Epithelial cell of prostate (primary cell): ENCODE results near the gene STAM2.
"Not testable (repeated sequence)": the region's sequence is repeated elsewhere in the genome, so short reads cannot be mapped to it uniquely, and the experiment has no call there.

Experiments
- DNase-seq: peaks from one replicate; pipeline ENCODE4 v3.0.0-alpha.2; 2011; ENCODE audit warnings: low read depth, low spot score
- H3K27ac ChIP-seq: fragments of 450-650 bp; 2 replicates; pipeline ENCODE4 v1.5.1; 2017; ENCODE audit warnings: mild to moderate bottlenecking

The STAM2 gene

GRCh38 chr2:152115952-152116351 lies 59.6 kb downstream of the STAM2 start:
- DNase-seq, result no peak
- no peak overlapping the region for H3K27ac ChIP-seq

DNA sequence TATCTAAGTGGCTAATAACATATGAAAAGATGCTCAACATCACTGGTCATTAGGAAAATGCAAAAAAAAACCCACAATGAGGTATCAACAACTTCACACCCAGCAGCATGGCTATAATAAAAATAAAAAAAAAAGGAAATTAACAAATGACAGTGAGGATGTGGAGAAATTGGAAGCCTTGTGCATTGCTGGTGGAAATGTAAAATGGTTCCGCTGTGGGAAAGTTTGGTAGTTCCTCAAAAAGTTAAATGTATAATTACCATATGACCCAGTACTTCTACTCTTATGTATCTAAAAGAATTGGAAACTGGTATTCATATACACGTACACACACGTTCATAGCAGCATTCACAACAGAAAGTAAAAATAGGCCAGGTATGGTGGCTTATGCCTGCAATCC lies 61.2 kb downstream of the STAM2 start:
- no peak overlapping the region for H3K27ac ChIP-seq
- no peak for DNase-seq

DNA sequence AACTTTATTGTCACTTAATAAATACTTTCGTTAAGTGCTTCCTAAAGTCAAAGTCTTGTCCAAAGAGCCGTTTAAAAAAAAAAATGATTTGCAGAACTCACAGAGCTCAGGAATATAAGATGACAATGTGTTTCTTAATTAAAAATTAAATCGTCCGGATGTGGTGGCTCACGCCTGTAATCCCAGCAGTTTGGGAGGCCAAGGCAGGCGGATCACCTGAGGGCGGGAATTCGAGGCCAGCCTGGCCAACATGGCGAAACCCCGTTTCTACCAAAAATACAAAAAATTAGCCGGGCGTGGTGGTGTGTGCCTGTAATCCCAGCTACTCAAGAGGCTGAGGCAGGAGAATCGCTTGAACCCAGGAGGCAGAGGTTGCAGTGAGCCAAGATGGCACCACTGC lies 68.4 kb downstream of the STAM2 start:
- DNase-seq, H3K27ac ChIP-seq: not testable (repeated sequence)

GRCh38 chr2:152106464-152106863 lies 69.1 kb downstream of the STAM2 start:
- no peak for DNase-seq
- H3K27ac ChIP-seq, result no peak overlapping the region

- DNase-seq, result no peak
- no peak overlapping the region for H3K27ac ChIP-seq
These were observed 72.3 kb downstream of the STAM2 start for GRCh38 chr2:152103271-152103670.

GRCh38 chr2:152100961-152101360 lies 74.6 kb downstream of the STAM2 start:
- no peak overlapping the region for H3K27ac ChIP-seq
- no peak for DNase-seq

DNA sequence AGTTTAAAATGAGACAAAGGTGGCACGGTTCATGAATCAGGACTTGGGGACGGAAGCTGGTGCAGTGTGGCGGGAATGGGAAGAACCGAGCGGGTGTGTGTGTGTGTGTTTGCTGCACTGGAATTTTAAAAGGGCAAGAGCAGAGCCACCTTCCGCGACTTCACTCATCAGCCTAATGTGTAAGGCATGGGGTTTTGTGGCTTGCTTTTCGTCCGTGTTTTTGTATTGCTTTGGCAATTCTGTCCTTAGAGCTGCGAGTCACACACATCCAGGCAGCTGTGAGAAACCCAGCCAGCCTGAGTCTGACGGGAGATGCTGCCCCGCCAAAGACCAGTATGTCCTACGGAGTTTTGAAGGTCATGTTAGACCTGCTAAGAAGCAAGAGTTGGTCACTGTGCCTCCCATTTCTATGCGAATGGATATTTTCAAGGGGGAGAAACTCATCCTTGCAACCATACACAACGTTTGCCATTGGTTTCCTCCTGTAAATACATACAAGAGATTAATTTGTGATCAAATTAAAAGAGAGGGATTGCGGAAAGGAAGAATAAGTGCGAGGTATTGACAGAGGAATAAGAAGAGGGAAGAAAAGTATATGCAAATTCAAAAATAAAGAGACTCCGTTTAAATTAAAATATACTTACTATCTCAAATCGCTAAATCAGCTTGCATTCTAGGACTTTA lies 76.1 kb downstream of the STAM2 start:
- no peak overlapping the region for H3K27ac ChIP-seq
- DNase-seq, result no peak

DNA sequence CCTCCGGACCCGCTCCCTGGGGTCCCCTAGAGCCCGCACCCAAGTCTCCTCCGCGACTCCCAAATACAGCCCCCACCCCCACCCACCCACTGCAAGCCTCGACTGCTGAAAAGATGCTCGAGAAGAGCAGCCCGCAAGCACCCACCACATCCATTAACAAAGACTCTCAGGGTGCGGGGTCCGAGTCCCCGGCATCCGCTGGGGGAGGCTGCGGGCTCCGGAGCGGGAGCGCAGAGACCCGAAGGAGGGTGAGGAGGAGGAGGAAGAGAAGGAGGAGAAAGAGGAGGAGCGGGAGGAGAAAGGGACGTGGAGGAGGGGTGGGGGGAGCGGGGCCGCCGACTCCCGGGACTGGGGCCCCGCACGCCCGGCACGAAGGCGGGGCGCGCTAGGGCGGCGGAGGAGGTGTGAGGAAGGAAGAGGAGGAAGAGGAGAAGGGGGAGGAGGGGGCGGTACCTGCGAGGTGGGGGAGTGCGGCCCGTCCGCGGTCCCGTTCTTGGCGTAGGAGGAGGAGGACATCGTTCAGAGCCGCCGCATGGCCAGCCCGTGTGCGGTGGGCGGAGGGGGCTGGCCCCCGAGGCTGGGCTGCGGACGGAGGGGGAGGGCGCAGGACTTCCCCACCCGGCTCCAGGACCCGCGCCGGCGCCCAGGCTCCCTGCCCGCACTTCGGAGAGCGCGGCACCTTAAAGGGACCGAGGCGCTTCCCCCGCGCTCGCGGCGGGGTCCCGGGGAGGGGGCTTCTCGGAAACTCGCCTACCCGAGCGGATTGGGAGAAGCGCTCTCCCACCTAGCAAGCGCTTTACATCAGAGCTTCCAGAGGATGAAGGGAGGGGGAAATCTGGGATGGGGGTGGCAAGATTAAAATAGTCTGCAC lies 76.8 kb downstream of the STAM2 start, which contains the start of gene CACNB4:
TSS of gene CACNB4 (minus strand) at position 549 of the 871 bp plus-strand sequence.
- no peak for DNase-seq
- H3K27ac ChIP-seq, result no peak within 1 kb of the TSS

DNA sequence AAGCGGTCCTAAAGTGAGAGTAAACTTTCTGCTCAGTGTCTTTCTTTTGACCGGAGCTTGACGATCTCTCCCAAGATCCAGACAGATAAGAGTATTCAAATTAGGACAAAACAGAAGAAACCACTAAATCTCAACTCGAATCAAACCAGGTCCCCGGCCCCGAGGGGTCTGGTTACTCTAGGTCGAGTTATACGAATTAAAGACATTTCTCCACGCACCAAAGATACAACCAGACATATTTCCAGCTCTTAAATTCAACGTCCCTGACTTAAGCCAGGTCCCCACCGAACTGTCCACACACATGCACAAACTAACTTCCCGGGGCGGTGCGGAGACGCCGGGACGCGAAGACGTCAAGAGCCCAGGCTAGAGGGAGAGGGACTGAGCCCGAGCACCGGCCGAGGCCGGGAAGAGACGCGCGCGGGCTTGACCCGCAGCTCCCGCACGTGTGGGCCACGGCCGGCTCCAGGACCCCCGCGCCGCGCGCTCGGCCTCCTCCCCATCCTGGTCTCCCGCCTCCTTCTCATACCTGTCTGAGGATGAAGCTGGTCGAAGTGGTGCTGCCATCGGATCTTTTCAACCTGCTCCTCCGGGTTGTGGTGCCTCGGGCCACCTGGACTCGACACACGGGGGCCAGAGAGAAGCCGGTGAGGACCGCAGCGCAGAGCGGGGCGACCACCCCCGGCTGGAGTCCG lies 77.6 kb downstream of the STAM2 start:
- no peak for DNase-seq
- H3K27ac ChIP-seq, result peak overlapping the region; percentile 17

GRCh38 chr2:152097290-152097800 lies 78.2 kb downstream of the STAM2 start:
- peak overlapping the region; percentile 17 for H3K27ac ChIP-seq
- no peak for DNase-seq

DNA sequence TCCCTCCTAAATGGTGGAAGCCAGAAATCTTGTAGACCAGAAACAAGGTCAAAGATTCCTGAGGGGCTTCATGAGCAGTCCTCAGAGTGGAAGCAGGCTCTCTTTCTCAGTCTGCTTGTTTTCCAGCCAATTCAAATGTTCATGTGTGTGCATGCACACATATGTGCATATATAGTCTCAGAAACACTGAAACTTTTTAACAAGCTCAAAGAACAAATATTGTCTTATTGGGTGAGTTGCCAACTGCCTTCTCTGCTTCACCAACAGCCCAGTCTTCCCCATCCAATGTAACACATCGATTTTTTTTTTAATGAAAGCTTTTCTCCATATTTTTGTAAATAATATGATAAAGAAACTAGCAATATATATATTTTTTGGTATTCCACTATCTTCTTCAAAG lies 80.4 kb downstream of the STAM2 start:
- DNase-seq, result no peak
- H3K27ac ChIP-seq, result no peak overlapping the region

DNA sequence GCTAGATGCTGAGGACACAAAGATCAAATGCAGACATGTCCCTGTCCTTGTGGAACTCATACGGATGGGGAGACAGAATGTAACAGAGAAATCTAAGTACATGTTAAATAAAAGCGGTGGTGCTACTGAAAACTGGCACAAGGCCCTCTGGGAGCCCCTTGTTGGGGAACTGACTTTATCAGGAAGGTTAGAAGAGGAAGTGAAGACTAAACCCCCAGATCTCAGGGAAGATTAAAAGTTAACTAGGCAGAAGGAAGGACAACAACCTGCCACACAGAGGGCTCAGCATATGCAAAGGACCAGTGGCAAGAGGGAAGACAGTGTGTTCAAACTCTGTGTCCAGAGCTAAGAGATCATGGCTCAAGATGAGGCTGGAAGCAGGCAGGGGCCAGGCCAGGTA lies 81.5 kb downstream of the STAM2 start:
- DNase-seq, result no peak
- no peak overlapping the region for H3K27ac ChIP-seq

GRCh38 chr2:152093464-152093863 lies 82.1 kb downstream of the STAM2 start:
- DNase-seq, result no peak
- no peak overlapping the region for H3K27ac ChIP-seq

DNA sequence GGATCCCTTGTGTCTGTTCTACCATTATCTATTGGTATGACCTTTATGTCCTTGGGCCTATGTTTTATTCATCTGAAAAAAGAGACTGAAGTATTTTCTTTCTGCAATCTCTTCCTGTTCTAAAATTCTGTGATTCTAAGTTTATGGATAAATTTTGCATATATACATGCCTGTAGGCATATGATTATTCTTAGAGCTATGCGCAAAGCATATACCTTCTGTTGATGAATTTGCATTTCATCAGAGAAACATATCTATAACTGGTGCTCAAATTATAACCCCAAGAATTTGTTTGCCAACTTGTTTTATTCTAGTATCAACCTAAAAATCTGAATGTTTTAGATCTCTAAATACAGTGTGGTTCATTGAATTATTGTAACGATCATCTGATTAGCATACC lies 83.5 kb downstream of the STAM2 start:
- no peak overlapping the region for H3K27ac ChIP-seq
- no peak for DNase-seq

DNA sequence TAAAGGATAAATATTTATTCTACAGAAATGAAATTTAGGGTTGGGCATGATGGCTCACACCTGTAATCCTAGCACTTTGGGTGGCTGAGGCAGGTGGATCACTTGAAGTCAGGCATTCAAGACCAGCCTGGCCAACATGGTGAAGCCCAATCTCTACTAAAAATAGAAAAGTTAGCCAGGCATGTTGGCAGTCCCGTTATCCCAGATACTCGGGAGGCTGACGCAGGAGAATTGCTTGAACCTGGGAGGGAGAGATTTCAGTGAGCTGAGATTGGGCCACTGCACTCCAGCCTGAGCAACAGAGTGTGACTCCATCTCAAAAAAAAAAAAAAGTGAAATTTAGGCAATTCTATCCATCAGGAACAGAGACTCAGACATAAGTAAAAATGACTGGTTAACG lies 84.8 kb downstream of the STAM2 start:
- H3K27ac ChIP-seq, DNase-seq: not testable (repeated sequence)

- no peak overlapping the region for H3K27ac ChIP-seq
- DNase-seq, result no peak
These were observed 86.3 kb downstream of the STAM2 start for GRCh38 chr2:152089238-152089637.

DNA sequence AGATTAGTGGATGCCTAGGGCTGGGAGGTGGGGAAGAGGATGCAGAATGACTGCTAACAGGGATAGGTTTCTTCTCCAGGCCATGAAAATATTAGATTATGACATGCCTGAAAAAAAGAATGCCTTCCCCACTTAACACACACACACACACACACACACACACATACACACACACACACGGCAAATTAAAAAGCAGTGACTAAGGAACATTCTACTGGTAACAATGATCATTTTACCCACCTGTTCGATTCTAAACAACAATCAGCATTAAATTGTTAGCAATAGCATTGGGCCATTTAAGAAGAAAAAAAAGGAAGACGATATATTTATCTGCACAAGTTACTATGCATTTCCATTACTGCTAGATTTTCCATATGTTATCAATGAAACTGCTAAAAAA lies 87.6 kb downstream of the STAM2 start:
- no peak for DNase-seq
- H3K27ac ChIP-seq, result no peak overlapping the region

DNA sequence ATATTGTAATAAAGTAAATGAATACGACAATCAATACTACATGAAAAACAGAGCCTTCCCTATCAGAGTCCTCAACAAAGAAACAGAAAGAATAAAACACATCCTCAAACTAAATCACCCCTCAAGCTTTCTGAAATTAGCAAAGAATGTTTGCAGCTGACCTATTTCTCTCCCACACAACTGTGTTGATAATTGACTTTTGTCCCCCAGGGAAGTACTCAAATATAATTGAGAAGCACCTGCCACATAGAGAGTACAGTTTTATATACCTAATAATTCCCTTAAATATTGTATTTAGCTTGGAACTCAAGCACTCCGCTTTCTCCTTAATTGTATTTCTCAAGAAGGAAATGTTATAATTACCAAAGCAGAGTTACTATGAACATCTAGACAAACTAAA lies 89.3 kb downstream of the STAM2 start:
- no peak for DNase-seq
- H3K27ac ChIP-seq, result no peak overlapping the region

- DNase-seq, result no peak
- H3K27ac ChIP-seq, result no peak overlapping the region
These were observed 91.5 kb downstream of the STAM2 start for GRCh38 chr2:152084076-152084475.

DNA sequence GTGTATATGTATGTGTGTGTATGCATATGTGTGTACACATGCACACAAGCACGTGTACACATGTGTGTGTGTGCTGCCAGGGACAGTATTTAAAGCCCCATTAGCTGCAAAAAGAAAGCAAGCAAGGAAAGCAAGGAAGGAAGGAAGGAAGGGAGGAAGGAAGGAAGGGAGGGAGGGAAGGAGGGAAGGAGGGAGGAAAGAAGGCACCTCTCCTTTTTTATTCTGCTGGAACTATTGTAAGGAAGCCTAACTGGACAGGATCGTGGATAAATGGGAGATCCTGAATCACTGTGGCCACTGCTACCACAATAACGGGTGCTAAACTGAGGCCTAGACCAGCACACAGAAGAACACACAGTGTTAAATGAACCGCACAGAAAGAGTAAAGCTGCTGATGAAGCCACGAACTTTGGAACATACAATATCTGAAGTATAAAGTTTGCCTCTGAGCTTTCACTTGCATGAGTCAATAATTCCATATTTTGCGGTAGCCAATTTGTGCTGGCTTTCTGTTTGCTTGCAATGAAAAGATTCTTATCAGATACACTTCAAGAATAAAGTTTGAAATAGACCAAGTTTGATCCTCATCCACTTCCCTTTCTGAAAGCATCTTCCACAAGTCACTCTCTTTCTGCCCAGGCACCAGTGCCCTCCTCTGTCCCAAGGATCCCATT lies 92.2 kb downstream of the STAM2 start:
- DNase-seq, result no peak
- no peak overlapping the region for H3K27ac ChIP-seq
